Chondrocyte (in vitro differentiated cells): ENCODE results near the gene SLC2A2. TPM values are rescaled to one million over a fixed set of nuclear protein-coding genes. Genes with fewer than 3 reads are reported as not detected.
A peak's percentile ranks its signal among the peaks of the same experiment; 100 is the strongest.

Experiments used
- DNase-seq: peaks from one replicate; pipeline ENCODE4 v3.0.0; 2021; ENCODE audit warnings: mixed read lengths, low spot score
- H3K27ac Mint-ChIP-seq: one replicate; pipeline ENCODE4 v1.8.0; 2021; ENCODE audit warnings: mild to moderate bottlenecking, moderate library complexity, mixed read lengths; ENCODE audit not compliant: unreplicated experiment
- H3K27me3 Mint-ChIP-seq: 2 replicates; pipeline ENCODE4 v1.8.0; 2021; ENCODE audit warnings: low read depth, mixed read lengths
- H3K36me3 Mint-ChIP-seq: 2 replicates; pipeline ENCODE4 v1.8.0; 2021; ENCODE audit warnings: low read depth, mixed read lengths
- H3K4me1 Mint-ChIP-seq: 2 replicates; pipeline ENCODE4 v1.8.0; 2021; ENCODE audit warnings: low read depth, mild to moderate bottlenecking, mixed read lengths
- H3K4me3 Mint-ChIP-seq: one replicate; pipeline ENCODE4 v1.8.0; 2021; ENCODE audit warnings: mild to moderate bottlenecking, moderate library complexity, mixed read lengths; ENCODE audit not compliant: unreplicated experiment
- H3K9me3 Mint-ChIP-seq: 2 replicates; pipeline ENCODE4 v1.8.0; 2021; ENCODE audit warnings: low read depth, mixed read lengths
- total RNA-seq: library from RNA; stranded (reverse); gene quantifications from 3 replicates; pipeline ENCODE4 v1.2.1, GENCODE V29; 2021
- TF ChIP-seq, protein P1 (sequence below): fragments of 200-600 bp; sonication (generic); IDR thresholded peaks from 2 replicates; pipeline ENCODE4 v1.5.0; 2021; ENCODE audit warnings: antibody characterized with exemption, mild to moderate bottlenecking, moderate library complexity

SLC2A2 gene
- total RNA-seq, 1 donor from 2014 or later = not detected

DNA sequence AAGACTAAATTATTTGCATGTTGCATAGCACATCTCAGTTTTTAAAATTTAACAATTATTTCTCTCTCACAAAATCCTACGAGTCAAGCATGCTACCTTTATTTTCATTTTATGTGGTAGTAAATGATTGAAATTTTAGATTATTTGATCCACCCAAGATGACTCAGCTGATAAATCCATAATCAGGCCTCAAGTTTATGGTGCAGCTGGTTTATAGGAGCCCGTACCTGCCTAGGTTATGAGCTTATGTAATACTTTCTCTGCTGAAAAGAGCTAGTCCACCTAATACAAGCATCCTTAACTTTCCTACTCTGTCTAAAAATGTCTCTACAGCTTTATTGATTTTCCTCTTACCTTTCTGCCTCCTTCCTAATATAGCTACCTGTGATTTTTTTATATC is 41.2 kb downstream of the SLC2A2 start:
- Mint-ChIP-seq H3K27ac (no peak overlapping the region), H3K27me3 (no peaks in the 10 kb centered on the region), H3K4me1 (no peaks in the 10 kb centered on the region), H3K9me3 (peaks cover 7% of the 10 kb centered on the region), H3K4me3 (no peak overlapping the region), H3K36me3 (peaks cover 8% of the 10 kb centered on the region)
- DNase-seq = no peak
- TF ChIP-seq, protein P1, sequence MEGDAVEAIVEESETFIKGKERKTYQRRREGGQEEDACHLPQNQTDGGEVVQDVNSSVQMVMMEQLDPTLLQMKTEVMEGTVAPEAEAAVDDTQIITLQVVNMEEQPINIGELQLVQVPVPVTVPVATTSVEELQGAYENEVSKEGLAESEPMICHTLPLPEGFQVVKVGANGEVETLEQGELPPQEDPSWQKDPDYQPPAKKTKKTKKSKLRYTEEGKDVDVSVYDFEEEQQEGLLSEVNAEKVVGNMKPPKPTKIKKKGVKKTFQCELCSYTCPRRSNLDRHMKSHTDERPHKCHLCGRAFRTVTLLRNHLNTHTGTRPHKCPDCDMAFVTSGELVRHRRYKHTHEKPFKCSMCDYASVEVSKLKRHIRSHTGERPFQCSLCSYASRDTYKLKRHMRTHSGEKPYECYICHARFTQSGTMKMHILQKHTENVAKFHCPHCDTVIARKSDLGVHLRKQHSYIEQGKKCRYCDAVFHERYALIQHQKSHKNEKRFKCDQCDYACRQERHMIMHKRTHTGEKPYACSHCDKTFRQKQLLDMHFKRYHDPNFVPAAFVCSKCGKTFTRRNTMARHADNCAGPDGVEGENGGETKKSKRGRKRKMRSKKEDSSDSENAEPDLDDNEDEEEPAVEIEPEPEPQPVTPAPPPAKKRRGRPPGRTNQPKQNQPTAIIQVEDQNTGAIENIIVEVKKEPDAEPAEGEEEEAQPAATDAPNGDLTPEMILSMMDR = no peak

DNA sequence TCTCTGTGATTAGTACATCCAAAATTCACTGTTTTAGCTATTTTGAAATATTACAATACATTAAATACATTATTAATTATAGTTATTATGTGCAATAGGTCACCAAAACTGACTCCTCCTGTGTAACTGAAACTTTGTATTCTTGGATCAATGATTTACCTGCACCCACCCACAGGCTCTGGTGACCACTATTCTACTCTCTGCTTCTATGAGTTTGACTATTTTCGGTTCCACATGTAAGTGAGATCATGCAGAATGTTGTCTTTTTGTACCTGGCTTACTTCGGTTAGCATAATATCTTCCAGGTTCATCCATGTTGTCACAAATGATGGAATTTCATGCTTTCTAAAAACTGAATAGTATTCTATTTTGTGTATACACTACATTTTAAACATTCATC is 43.8 kb downstream of the SLC2A2 start:
- Mint-ChIP-seq H3K27ac (no peak overlapping the region), H3K27me3 (no peaks in the 10 kb centered on the region), H3K4me1 (no peaks in the 10 kb centered on the region), H3K4me3 (no peak overlapping the region), H3K36me3 (peaks cover 4% of the 10 kb centered on the region), H3K9me3 (peaks cover 12% of the 10 kb centered on the region)
- no peak for DNase-seq
- TF ChIP-seq, protein P1 = no peak

DNA sequence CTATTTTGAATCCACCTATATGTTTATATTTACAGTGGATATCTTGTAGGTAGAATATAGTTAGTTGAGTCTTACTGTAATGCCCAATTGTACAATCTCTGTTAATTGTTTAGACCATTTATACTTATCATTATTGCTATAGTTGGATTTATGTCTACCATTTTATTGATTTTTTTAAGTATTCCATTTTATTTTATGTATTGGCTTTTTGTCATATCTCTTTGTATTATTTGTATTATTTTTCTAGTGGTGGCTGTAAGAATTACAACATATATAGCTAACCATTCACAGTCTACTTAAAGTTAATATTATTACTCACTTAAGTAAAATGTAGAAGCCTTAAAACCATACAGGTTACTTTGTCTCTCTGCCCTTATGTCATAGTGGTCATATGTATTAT is 46.1 kb downstream of the SLC2A2 start:
- TF ChIP-seq, protein P1 = peak; percentile 47
- DNase-seq = no peak
- Mint-ChIP-seq H3K4me1 (no peaks in the 10 kb centered on the region), H3K27me3 (no peaks in the 10 kb centered on the region), H3K27ac (no peak overlapping the region), H3K4me3 (no peak overlapping the region), H3K9me3 (peaks cover 12% of the 10 kb centered on the region), H3K36me3 (peaks cover 4% of the 10 kb centered on the region)

DNA sequence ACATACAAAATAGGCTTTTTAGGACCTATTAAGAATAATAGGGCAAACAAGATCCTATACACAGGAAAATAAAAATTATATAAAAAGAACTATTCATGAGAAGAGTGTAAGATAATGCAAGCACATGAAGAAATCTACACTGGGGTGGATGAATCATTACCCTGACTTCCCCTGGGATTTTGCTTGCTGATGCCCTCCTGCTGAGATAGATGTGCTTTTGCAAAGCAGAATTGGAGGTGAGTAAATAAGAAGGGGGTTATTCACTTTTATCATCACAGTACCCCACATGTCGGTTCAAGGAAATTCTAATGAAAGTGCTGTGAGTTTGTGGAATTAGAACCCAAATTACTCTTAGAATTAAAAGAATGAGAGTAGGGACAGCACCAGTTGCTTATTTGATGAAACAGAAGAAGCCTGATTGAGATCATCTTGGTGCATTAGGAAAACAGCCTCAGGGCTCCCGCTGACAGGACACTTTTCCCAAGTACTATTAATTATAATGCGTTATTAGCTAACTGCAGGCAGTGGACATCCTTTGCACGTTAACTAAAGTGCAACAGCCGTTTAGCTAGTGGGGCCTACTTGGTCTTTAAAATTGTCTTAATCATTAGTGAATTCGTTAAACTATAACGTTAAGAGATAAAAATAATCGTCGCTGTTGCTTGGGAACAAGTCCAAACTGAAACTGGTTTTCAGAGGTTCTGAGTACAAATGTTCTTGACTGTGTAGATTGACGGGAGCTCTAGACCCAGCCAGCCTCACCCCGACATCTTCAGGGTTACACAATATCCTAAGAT is 48.4 kb downstream of the SLC2A2 start:
- no peaks in the 10 kb centered on the region for H3K27me3 Mint-ChIP-seq
- DNase-seq = no peak

DNA sequence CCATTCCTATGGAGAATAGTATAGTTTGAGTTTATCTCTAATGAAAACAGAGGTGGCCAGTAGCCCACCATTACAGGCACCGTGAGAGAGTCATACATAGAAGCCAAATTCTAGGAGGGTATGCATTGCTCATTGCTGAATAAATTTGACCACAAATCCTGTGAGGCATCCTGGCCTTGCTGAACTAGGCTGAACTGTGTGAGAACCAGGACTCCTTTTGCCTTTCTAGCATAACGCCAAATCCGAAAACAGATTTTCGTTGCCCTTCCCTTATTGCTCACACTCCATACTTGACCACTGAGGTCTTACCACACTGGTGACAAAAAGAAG is 50.4 kb downstream of the SLC2A2 start:
- Mint-ChIP-seq H3K4me3 (no peak overlapping the region), H3K9me3 (peaks cover 7% of the 10 kb centered on the region), H3K36me3 (peaks cover 4% of the 10 kb centered on the region), H3K27ac (no peak overlapping the region), H3K4me1 (no peaks in the 10 kb centered on the region), H3K27me3 (no peaks in the 10 kb centered on the region)
- TF ChIP-seq, protein P1 = no peak
- no peak for DNase-seq

More for the DNA sequence above, 48.4 kb downstream of the SLC2A2 start:
- no peak overlapping the region for H3K4me3 Mint-ChIP-seq
- H3K9me3 Mint-ChIP-seq = peaks cover 7% of the 10 kb centered on the region
- no peak overlapping the region for H3K27ac Mint-ChIP-seq
- TF ChIP-seq, protein P1 = no peak
- H3K4me1 Mint-ChIP-seq = no peaks in the 10 kb centered on the region
- H3K36me3 Mint-ChIP-seq = peaks cover 2% of the 10 kb centered on the region
